ENCODE measurements around the gene CXXC1. TPM values are rescaled to one million over a fixed set of nuclear protein-coding genes. Genes with fewer than 3 reads are reported as not detected.

CXXC1 gene
- total RNA-seq, 1 donor from 2014 or later, result 118 TPM

DNA sequence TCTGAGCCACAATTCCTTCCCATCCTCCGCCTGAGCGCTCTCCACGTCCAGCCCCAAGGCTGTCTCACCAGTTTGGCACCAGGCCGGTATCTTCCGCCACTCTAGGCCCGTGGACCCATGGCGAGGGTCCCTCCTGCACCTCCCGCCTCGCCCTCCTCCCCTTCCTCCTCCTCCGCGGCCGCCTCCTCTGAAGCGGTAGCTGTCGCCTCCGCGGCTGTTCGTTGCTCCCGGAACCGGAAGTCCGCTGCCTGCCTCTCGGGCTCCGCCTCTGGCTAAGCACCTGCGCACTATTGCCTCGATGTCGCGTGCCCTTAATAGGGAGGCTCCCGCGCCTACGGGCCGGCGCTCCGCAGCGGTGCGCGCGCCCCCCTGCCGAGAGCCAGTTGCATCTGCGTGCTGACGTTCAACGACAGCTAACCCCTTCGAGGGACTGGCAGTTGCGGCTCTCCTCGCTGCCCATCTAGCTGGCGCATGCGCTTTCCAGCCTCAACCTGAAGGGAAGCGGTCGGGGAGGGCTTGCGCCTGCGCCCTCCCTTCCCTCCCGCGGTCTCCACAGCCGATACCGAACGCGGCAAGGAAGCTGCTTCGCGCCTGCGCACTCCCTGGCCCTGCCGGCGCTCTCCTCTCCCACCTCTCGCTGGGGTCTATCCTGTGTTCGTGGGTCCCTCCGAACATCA, 6.1 kb downstream of the CXXC1 start, which contains the start of gene MBD1:
TSS of gene MBD1 (minus strand) at position 229 of the 677 bp plus-strand sequence. CDS start 1,531 bp downstream, outside the sequence.
- no peaks in the 10 kb centered on the region for H3K27me3 Mint-ChIP-seq
- H3K9me3 Mint-ChIP-seq (ENCODE audit: low read depth), result no peaks in the 10 kb centered on the region
- peaks cover 22% of the 10 kb centered on the region for H3K4me1 Mint-ChIP-seq (ENCODE audit: low read depth)
- DNase-seq (ENCODE audit: low spot score, unreplicated experiment), result peak; percentile 91
- H3K27ac Mint-ChIP-seq, result peak within 1 kb of the TSS; percentile 98
- peak within 1 kb of the TSS; percentile 96 for H3K4me3 Mint-ChIP-seq (ENCODE audit: low read depth)
- H3K36me3 Mint-ChIP-seq (ENCODE audit: insufficient read depth), result peaks cover 22% of the 10 kb centered on the region
- TF ChIP-seq, protein P1, sequence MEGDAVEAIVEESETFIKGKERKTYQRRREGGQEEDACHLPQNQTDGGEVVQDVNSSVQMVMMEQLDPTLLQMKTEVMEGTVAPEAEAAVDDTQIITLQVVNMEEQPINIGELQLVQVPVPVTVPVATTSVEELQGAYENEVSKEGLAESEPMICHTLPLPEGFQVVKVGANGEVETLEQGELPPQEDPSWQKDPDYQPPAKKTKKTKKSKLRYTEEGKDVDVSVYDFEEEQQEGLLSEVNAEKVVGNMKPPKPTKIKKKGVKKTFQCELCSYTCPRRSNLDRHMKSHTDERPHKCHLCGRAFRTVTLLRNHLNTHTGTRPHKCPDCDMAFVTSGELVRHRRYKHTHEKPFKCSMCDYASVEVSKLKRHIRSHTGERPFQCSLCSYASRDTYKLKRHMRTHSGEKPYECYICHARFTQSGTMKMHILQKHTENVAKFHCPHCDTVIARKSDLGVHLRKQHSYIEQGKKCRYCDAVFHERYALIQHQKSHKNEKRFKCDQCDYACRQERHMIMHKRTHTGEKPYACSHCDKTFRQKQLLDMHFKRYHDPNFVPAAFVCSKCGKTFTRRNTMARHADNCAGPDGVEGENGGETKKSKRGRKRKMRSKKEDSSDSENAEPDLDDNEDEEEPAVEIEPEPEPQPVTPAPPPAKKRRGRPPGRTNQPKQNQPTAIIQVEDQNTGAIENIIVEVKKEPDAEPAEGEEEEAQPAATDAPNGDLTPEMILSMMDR (IDR thresholded peaks at IDR 0.05; ENCODE audit: unreplicated experiment), result peak; percentile 37

DNA sequence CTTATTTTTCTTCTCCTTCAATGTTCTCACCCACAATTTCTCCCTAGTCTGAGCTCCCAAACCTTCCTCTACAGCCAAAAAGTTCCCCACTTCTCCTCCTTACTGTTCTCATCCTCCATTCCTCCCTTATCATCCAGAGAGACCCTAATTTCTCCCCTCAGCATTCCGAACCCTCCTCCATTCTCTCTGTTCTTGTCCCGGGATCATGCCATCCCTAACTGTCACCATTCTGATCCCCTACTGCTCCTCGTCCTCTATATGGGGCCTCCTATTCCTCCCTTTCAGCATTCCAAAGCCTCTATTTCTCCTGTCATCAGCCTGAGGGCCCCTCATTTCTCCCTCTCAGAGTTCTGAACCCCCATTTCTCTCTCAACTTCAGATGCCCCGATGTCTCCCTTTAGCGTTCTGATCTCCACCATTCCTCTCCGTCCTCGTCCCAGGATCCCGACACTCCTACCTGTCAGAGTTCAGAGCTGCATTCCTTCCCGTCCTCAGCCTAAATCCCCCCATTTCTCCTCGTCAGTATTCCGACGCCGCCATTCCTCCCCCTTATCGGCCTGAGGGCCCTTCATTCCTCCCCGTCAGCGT, 6.7 kb downstream of the CXXC1 start:
- TF ChIP-seq, protein P1 (IDR thresholded peaks at IDR 0.05; ENCODE audit: unreplicated experiment), result no peak
- Mint-ChIP-seq H3K27me3 (no peaks in the 10 kb centered on the region), H3K4me3 (ENCODE audit: low read depth) (peak overlapping the region; percentile 96), H3K36me3 (ENCODE audit: insufficient read depth) (peaks cover 26% of the 10 kb centered on the region), H3K9me3 (ENCODE audit: low read depth) (no peaks in the 10 kb centered on the region), H3K27ac (peak overlapping the region; percentile 98), H3K4me1 (ENCODE audit: low read depth) (peaks cover 18% of the 10 kb centered on the region)
- DNase-seq (ENCODE audit: low spot score, unreplicated experiment), result no peak

DNA sequence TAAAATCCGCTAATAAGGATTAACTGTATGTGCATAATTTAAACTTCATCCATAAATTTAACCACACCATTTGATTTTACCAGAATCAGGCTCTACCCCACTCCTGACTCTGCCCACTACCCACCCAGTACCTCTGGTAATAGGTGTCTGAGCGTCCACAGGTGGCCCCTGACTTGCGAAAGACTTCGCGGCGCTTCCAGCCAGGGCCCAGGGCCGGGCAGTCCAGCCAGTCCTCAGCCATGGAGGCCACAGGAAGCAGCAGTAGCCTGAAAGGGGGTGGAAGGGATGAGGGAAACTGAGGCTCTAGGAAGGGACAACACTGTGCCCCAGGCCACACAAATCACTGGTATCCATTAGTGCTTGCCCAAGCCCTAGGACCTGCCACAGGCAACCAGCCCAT, 7.7 kb downstream of the CXXC1 start:
- no peak for DNase-seq (ENCODE audit: low spot score, unreplicated experiment)
- Mint-ChIP-seq H3K4me3 (ENCODE audit: low read depth) (peak overlapping the region; percentile 96), H3K9me3 (ENCODE audit: low read depth) (no peaks in the 10 kb centered on the region), H3K27me3 (no peaks in the 10 kb centered on the region), H3K36me3 (ENCODE audit: insufficient read depth) (peaks cover 32% of the 10 kb centered on the region), H3K4me1 (ENCODE audit: low read depth) (peaks cover 18% of the 10 kb centered on the region), H3K27ac (no peak overlapping the region)
- TF ChIP-seq, protein P1 (IDR thresholded peaks at IDR 0.05; ENCODE audit: unreplicated experiment), result no peak

DNA sequence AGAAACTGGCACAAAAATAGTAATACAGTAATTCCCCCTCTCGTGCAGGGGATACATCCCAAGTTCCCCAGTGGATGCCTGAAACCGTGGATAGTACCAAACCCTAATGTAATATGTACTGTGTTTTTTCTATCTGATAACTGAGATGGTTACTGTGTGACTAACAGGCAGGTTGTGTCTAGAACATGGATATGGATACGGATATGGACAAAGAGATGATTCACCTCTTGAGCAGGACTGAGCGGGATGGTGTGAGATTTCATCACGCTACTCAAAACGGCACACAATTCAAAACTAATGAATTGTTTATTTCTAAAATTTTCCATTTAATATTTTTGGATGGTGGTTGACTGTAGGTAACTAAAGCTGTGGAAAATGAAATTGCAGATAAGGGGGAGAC, 9.6 kb downstream of the CXXC1 start:
- Mint-ChIP-seq H3K36me3 (ENCODE audit: insufficient read depth) (peaks cover 34% of the 10 kb centered on the region), H3K27me3 (no peaks in the 10 kb centered on the region), H3K4me3 (ENCODE audit: low read depth) (no peak overlapping the region), H3K27ac (no peak overlapping the region), H3K4me1 (ENCODE audit: low read depth) (peaks cover 18% of the 10 kb centered on the region), H3K9me3 (ENCODE audit: low read depth) (no peaks in the 10 kb centered on the region)
- TF ChIP-seq, protein P1 (IDR thresholded peaks at IDR 0.05; ENCODE audit: unreplicated experiment), result no peak
- DNase-seq (ENCODE audit: low spot score, unreplicated experiment), result no peak

DNA sequence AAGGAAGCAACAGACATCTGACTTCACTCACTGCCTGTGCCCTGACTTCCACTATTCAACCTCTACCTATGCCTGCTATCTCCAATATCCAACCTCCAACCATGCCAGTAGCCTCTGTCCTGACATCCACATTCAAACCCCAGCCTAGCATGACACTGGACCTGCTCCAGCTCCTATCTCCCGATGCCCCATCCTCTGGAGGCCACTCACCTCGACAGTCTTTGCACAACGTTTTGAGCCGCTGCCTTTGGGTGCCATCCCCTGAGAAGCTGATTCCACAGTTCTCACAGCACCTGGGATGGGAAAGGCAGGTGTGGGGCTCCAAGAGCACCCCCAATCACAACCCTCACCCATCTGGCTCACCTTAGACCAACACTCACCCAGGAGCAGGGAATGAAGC, 11.0 kb downstream of the CXXC1 start:
- H3K36me3 Mint-ChIP-seq (ENCODE audit: insufficient read depth), result peaks cover 34% of the 10 kb centered on the region
- TF ChIP-seq, protein P1 (IDR thresholded peaks at IDR 0.05; ENCODE audit: unreplicated experiment), result no peak

More for the DNA sequence above, 11.0 kb downstream of the CXXC1 start:
- Mint-ChIP-seq H3K27me3 (no peaks in the 10 kb centered on the region), H3K9me3 (ENCODE audit: low read depth) (no peaks in the 10 kb centered on the region), H3K4me1 (ENCODE audit: low read depth) (peaks cover 18% of the 10 kb centered on the region), H3K27ac (no peak overlapping the region), H3K4me3 (ENCODE audit: low read depth) (no peak overlapping the region)
- DNase-seq (ENCODE audit: low spot score, unreplicated experiment), result no peak
